Glutamatergic neuron (in vitro differentiated cells): Measurements from ENCODE around the gene RNF123. TPM values are rescaled to one million over a fixed set of nuclear protein-coding genes. Genes with fewer than 3 reads are reported as not detected.

Source experiments
- DNase-seq: peaks from one replicate; pipeline ENCODE4 v3.0.0; 2022
- H3K27ac Mint-ChIP-seq: one replicate; pipeline ENCODE4 v1.8.0; 2020; ENCODE audit warnings: mild to moderate bottlenecking, mixed read lengths, inconsistent platforms; ENCODE audit not compliant: unreplicated experiment
- H3K27me3 Mint-ChIP-seq: one replicate; pipeline ENCODE4 v1.8.0; 2020; ENCODE audit warnings: mild to moderate bottlenecking, moderate library complexity, mixed read lengths, inconsistent platforms; ENCODE audit not compliant: unreplicated experiment
- H3K36me3 Mint-ChIP-seq: one replicate; pipeline ENCODE4 v1.8.0; 2020; ENCODE audit warnings: mild to moderate bottlenecking, mixed read lengths, inconsistent platforms; ENCODE audit not compliant: unreplicated experiment
- H3K4me1 Mint-ChIP-seq: one replicate; pipeline ENCODE4 v1.8.0; 2020; ENCODE audit warnings: mild to moderate bottlenecking, low read depth, mixed read lengths, inconsistent platforms; ENCODE audit not compliant: unreplicated experiment
- H3K4me3 Mint-ChIP-seq: one replicate; pipeline ENCODE4 v1.8.0; 2020; ENCODE audit warnings: mild to moderate bottlenecking, mixed read lengths, inconsistent platforms; ENCODE audit not compliant: unreplicated experiment
- H3K9me3 Mint-ChIP-seq: one replicate; pipeline ENCODE4 v1.8.0; 2020; ENCODE audit warnings: mild to moderate bottlenecking, moderate library complexity, mixed read lengths, inconsistent platforms; ENCODE audit not compliant: unreplicated experiment
- total RNA-seq: library from RNA; stranded (reverse); fragmentation: NEBNext Ultra II Directional; extraction: Animal tissue kit (Norgen Biotek cat#: 25700); gene quantifications from one replicate; pipeline ENCODE4 v1.2.1, GENCODE V29; 2021; ENCODE audit not compliant: unreplicated experiment
- TF ChIP-seq, protein P1 (sequence below): fragments of 200-600 bp; sonication (generic); IDR thresholded peaks from one replicate; pipeline ENCODE4 v1.5.0; 2021; ENCODE audit not compliant: partially characterized antibody, unreplicated experiment

Gene RNF123
- total RNA-seq, 1 donor from 2014 or later, result 56.6 TPM

DNA sequence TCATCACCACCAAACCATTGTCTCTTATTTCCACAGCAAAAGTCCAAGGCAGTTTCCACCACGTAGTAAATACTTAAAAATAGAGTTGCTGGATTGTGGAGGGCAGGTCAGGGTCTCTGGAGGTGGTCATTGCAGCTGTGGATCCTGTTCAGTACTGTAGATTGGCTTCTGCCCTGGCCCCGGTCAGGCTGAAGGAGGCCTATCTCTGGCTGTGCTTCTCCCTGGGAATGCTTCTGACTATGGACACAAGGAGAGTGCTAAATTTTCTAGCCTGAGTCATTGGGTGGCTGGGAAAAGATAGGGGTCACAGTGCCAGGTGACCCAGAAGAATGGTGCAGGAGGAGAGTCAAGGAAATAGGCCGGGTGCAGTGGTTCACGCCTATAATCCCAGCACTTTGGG is 60.7 kb downstream of the RNF123 start:
- Mint-ChIP-seq H3K27me3 (peaks cover 4% of the 10 kb centered on the region), H3K36me3 (no peaks in the 10 kb centered on the region), H3K4me3 (no peak overlapping the region), H3K9me3 (no peaks in the 10 kb centered on the region), H3K27ac (no peak overlapping the region), H3K4me1 (peaks cover 5% of the 10 kb centered on the region)
- TF ChIP-seq, protein P1, sequence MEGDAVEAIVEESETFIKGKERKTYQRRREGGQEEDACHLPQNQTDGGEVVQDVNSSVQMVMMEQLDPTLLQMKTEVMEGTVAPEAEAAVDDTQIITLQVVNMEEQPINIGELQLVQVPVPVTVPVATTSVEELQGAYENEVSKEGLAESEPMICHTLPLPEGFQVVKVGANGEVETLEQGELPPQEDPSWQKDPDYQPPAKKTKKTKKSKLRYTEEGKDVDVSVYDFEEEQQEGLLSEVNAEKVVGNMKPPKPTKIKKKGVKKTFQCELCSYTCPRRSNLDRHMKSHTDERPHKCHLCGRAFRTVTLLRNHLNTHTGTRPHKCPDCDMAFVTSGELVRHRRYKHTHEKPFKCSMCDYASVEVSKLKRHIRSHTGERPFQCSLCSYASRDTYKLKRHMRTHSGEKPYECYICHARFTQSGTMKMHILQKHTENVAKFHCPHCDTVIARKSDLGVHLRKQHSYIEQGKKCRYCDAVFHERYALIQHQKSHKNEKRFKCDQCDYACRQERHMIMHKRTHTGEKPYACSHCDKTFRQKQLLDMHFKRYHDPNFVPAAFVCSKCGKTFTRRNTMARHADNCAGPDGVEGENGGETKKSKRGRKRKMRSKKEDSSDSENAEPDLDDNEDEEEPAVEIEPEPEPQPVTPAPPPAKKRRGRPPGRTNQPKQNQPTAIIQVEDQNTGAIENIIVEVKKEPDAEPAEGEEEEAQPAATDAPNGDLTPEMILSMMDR, result no peak
- no peak for DNase-seq

DNA sequence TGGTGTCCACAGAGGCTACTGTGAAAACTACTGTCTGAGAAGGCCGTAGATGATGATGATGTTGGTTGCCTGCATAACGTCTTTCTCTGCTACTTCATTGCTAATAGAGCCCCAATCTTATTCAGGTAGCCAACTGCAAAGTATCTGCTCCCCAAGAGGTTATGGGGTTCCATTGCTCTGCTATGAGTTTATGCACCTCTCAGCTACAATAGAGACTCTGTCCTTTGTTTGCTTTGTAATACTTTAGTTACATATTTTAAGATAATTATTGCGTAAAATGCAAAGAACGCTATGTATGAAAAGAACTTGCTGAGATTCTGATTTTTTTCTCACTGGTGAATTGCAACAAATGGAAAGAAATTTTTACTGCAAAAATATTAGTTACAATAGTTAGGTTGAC is 62.1 kb downstream of the RNF123 start:
- DNase-seq, result no peak
- TF ChIP-seq, protein P1, result no peak
- no peaks in the 10 kb centered on the region for H3K36me3 Mint-ChIP-seq
- H3K9me3 Mint-ChIP-seq, result no peaks in the 10 kb centered on the region
- H3K4me1 Mint-ChIP-seq, result peaks cover 5% of the 10 kb centered on the region
- no peak overlapping the region for H3K4me3 Mint-ChIP-seq
- peaks cover 4% of the 10 kb centered on the region for H3K27me3 Mint-ChIP-seq
- H3K27ac Mint-ChIP-seq, result no peak overlapping the region

DNA sequence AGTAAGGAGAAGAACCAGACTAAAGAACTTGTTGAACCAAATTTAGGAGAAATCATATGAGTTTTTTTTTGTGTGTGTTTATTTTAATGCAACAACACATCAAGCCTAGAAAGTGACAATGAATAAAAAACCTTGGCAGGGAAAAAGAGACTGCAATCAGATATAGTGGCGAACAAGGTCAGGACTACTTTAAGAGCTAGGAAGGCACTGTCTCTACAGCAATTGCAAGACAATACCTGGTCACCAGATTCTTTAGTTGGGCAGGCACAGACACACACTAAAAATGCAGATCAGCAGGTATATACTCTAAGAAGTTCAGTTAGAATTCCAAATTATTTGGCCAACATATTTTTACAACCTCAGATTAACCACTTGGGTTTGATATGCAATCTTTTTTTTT is 65.2 kb downstream of the RNF123 start:
- H3K9me3 Mint-ChIP-seq, result no peaks in the 10 kb centered on the region
- peaks cover 4% of the 10 kb centered on the region for H3K27me3 Mint-ChIP-seq
- H3K27ac Mint-ChIP-seq, result no peak overlapping the region
- DNase-seq, result no peak
- no peak overlapping the region for H3K4me3 Mint-ChIP-seq
- TF ChIP-seq, protein P1, result no peak
- no peaks in the 10 kb centered on the region for H3K4me1 Mint-ChIP-seq
- H3K36me3 Mint-ChIP-seq, result no peaks in the 10 kb centered on the region

DNA sequence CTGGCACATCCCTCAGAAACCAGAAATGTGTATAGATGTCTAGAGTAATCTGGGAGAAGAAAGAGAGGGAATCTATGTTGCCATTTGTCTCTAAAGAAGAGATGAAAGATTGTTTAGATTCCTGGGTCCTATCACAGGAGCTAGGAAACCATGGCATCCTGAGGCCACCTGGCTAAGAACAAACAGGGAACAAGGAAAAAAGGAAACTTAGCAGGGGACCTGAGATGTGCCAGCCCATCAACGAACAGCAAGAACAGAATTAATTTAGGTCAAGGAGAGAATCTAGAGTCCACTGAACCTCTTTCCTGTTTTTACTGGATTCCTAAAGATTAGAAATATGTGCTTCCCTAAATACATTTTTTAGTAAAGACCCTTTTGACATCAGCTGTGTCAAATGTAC is 66.7 kb downstream of the RNF123 start:
- Mint-ChIP-seq H3K4me3 (no peak overlapping the region), H3K36me3 (no peaks in the 10 kb centered on the region), H3K4me1 (no peaks in the 10 kb centered on the region), H3K9me3 (no peaks in the 10 kb centered on the region), H3K27me3 (peaks cover 4% of the 10 kb centered on the region), H3K27ac (no peak overlapping the region)
- DNase-seq, result no peak
- TF ChIP-seq, protein P1, result no peak

DNA sequence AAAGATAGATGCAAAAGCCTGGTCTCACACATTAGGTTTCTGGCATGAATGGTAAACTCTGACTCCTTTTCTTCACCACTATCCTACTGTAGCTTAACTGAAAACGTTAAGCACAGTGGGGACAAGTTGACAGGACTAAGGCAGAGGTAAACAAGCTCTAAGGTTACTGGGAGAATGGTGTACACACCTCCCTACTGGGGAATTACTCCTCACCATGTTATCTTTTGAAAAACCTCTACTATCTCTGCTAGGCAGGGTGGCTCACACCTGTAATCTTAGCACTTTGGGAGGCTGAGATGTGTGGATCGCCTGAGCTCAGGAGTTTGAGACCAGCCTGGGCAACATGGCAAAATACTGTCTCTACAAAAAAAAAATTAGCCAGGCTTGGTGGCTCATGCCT is 67.8 kb downstream of the RNF123 start:
- no peaks in the 10 kb centered on the region for H3K36me3 Mint-ChIP-seq
- no peaks in the 10 kb centered on the region for H3K4me1 Mint-ChIP-seq
- no peak overlapping the region for H3K27ac Mint-ChIP-seq
- no peaks in the 10 kb centered on the region for H3K9me3 Mint-ChIP-seq
- TF ChIP-seq, protein P1, result no peak
- H3K4me3 Mint-ChIP-seq, result no peak overlapping the region
- DNase-seq, result no peak
- peaks cover 4% of the 10 kb centered on the region for H3K27me3 Mint-ChIP-seq
